Stimulated activated naive CD8-positive, alpha-beta T cell treated with anti-CD3 and anti-CD28 coated beads, Interleukin-15, amount 100 ng/mL, for 72 hours (primary cell): ENCODE results near the gene DYNC1LI1.
"Not testable (repeated sequence)": the region's sequence is repeated elsewhere in the genome, so short reads cannot be mapped to it uniquely, and the experiment has no call there.

Experiments used
- ATAC-seq: fragments of 150-1000 bp; cut with Tn5 transposase; 2 replicates; pipeline ENCODE4 v1.10.0; 2021; ENCODE audit warnings: mild to moderate bottlenecking, moderate library complexity
- DNase-seq, 2 donors: peaks; one replicate each; pipeline ENCODE4 v3.0.0; 2021 to 2022
- H3K27ac Mint-ChIP-seq, 2 donors: one replicate each; pipeline ENCODE4 v1.8.0; 2022; ENCODE audit warnings: mild to moderate bottlenecking in 2 of 2, mixed read lengths in 2 of 2, moderate library complexity in 2 of 2
- H3K27me3 Mint-ChIP-seq: one replicate; pipeline ENCODE4 v1.8.0; 2022; ENCODE audit warnings: mixed read lengths
- H3K4me1 Mint-ChIP-seq: one replicate; pipeline ENCODE4 v1.8.0; 2022; ENCODE audit warnings: mild to moderate bottlenecking, mixed read lengths
- H3K4me3 Mint-ChIP-seq, 2 donors: one replicate each; pipeline ENCODE4 v1.8.0; 2022; ENCODE audit warnings: mild to moderate bottlenecking in 2 of 2, mixed read lengths in 2 of 2, moderate library complexity in 1 of 2
- H3K9me3 Mint-ChIP-seq, 2 donors: one replicate each; pipeline ENCODE4 v1.8.0; 2022; ENCODE audit warnings: mixed read lengths in 2 of 2

Gene DYNC1LI1

GRCh38 chr3:32518921-32519320 is 51.7 kb downstream of the DYNC1LI1 start:
- peak overlapping the region in 1 of 2 donors; percentile 89 for H3K27ac Mint-ChIP-seq
- H3K27me3 Mint-ChIP-seq, H3K9me3 Mint-ChIP-seq, ATAC-seq, DNase-seq, H3K4me1 Mint-ChIP-seq, H3K4me3 Mint-ChIP-seq: not testable (repeated sequence)

GRCh38 chr3:32516751-32517150 is 53.9 kb downstream of the DYNC1LI1 start:
- H3K27ac Mint-ChIP-seq, DNase-seq, H3K4me1 Mint-ChIP-seq, H3K4me3 Mint-ChIP-seq, H3K9me3 Mint-ChIP-seq, ATAC-seq, H3K27me3 Mint-ChIP-seq: not testable (repeated sequence)

GRCh38 chr3:32511005-32511404 is 59.7 kb downstream of the DYNC1LI1 start:
- no peak overlapping the region for H3K27ac Mint-ChIP-seq
- H3K9me3 Mint-ChIP-seq = no peaks in the 10 kb centered on the region
- ATAC-seq = no peak
- no peak for DNase-seq
- peaks cover 4% of the 10 kb centered on the region for H3K4me1 Mint-ChIP-seq
- no peak overlapping the region for H3K4me3 Mint-ChIP-seq
- H3K27me3 Mint-ChIP-seq = no peaks in the 10 kb centered on the region

GRCh38 chr3:32510075-32510724 is 60.5 kb downstream of the DYNC1LI1 start:
- no peak overlapping the region for H3K4me3 Mint-ChIP-seq
- peak; percentile 55 to 63 for DNase-seq
- H3K4me1 Mint-ChIP-seq = peaks cover 4% of the 10 kb centered on the region
- peak; percentile 94 for ATAC-seq
- no peaks in the 10 kb centered on the region for H3K27me3 Mint-ChIP-seq
- H3K27ac Mint-ChIP-seq = no peak overlapping the region
- H3K9me3 Mint-ChIP-seq = no peaks in the 10 kb centered on the region

GRCh38 chr3:32508711-32509110 is 61.9 kb downstream of the DYNC1LI1 start:
- Mint-ChIP-seq H3K9me3 (no peaks in the 10 kb centered on the region), H3K4me3 (no peak overlapping the region), H3K4me1 (peaks cover 4% of the 10 kb centered on the region), H3K27ac (no peak overlapping the region), H3K27me3 (no peaks in the 10 kb centered on the region)
- no peak for ATAC-seq
- DNase-seq = no peak

- H3K4me1 Mint-ChIP-seq = peaks cover 11% of the 10 kb centered on the region
- ATAC-seq (no peak), DNase-seq (no peak)
- H3K9me3 Mint-ChIP-seq = no peaks in the 10 kb centered on the region
- H3K4me3 Mint-ChIP-seq = no peak overlapping the region
- no peaks in the 10 kb centered on the region for H3K27me3 Mint-ChIP-seq
- H3K27ac Mint-ChIP-seq = no peak overlapping the region
Observed at GRCh38 chr3:32506466-32506865, 64.2 kb downstream of the DYNC1LI1 start.

GRCh38 chr3:32502946-32503286 is 67.7 kb downstream of the DYNC1LI1 start:
- Mint-ChIP-seq H3K27me3 (no peaks in the 10 kb centered on the region), H3K27ac (peak overlapping the region; percentile 46 to 96), H3K4me3 (peak overlapping the region; percentile 97 to 98), H3K9me3 (no peaks in the 10 kb centered on the region), H3K4me1 (peaks cover 37% of the 10 kb centered on the region)
- no peak for DNase-seq
- peak; percentile 10 for ATAC-seq

GRCh38 chr3:32502118-32502945 is 68.3 kb downstream of the DYNC1LI1 start, which contains the start of gene CMTM6:
TSS of gene CMTM6 (minus strand) at chr3:32502852. CDS start at chr3:32502745, 107 bp downstream.
- Mint-ChIP-seq H3K9me3 (no peaks in the 10 kb centered on the region), H3K4me1 (peaks cover 37% of the 10 kb centered on the region), H3K27ac (peak within 1 kb of the TSS; percentile 95 to 96), H3K27me3 (no peaks in the 10 kb centered on the region), H3K4me3 (peak within 1 kb of the TSS; percentile 97 to 98)
- ATAC-seq (peak; percentile 88), DNase-seq (peak; percentile 69 to 78)

GRCh38 chr3:32501783-32502117 is 68.9 kb downstream of the DYNC1LI1 start:
- H3K9me3 Mint-ChIP-seq = no peaks in the 10 kb centered on the region

GRCh38 chr3:32500880-32501782 is 69.5 kb downstream of the DYNC1LI1 start:
- no peak overlapping the region for H3K27ac Mint-ChIP-seq
- DNase-seq (no peak), ATAC-seq (no peak)
- H3K9me3 Mint-ChIP-seq = no peaks in the 10 kb centered on the region
- peaks cover 44% of the 10 kb centered on the region for H3K4me1 Mint-ChIP-seq
- peak overlapping the region; percentile 97 to 98 for H3K4me3 Mint-ChIP-seq
- H3K27me3 Mint-ChIP-seq = no peaks in the 10 kb centered on the region

More at GRCh38 chr3:32501783-32502117, 68.9 kb downstream of the DYNC1LI1 start:
- peak overlapping the region; percentile 97 to 98 for H3K4me3 Mint-ChIP-seq
- no peaks in the 10 kb centered on the region for H3K27me3 Mint-ChIP-seq
- peaks cover 40% of the 10 kb centered on the region for H3K4me1 Mint-ChIP-seq
- ATAC-seq = no peak
- H3K27ac Mint-ChIP-seq = peak overlapping the region; percentile 95
- no peak for DNase-seq

GRCh38 chr3:32500231-32500630 is 70.4 kb downstream of the DYNC1LI1 start:
- H3K27ac Mint-ChIP-seq = no peak overlapping the region
- H3K4me3 Mint-ChIP-seq = peak overlapping the region in 1 of 2 donors; percentile 98
- H3K4me1 Mint-ChIP-seq = peaks cover 44% of the 10 kb centered on the region
- H3K9me3 Mint-ChIP-seq = no peaks in the 10 kb centered on the region
- ATAC-seq (no peak), DNase-seq (no peak)
- H3K27me3 Mint-ChIP-seq = no peaks in the 10 kb centered on the region

- H3K4me3 Mint-ChIP-seq = no peak overlapping the region
- ATAC-seq (no peak), DNase-seq (no peak)
- H3K27ac Mint-ChIP-seq = no peak overlapping the region
- no peaks in the 10 kb centered on the region for H3K9me3 Mint-ChIP-seq
- H3K27me3 Mint-ChIP-seq = no peaks in the 10 kb centered on the region
- H3K4me1 Mint-ChIP-seq = peaks cover 44% of the 10 kb centered on the region
Observed at GRCh38 chr3:32499585-32499984, 71.1 kb downstream of the DYNC1LI1 start.

- ATAC-seq (no peak), DNase-seq (no peak)
- Mint-ChIP-seq H3K27me3 (no peaks in the 10 kb centered on the region), H3K4me3 (no peak overlapping the region), H3K4me1 (peaks cover 44% of the 10 kb centered on the region), H3K9me3 (no peaks in the 10 kb centered on the region), H3K27ac (no peak overlapping the region)
Observed at GRCh38 chr3:32498992-32499391, 71.7 kb downstream of the DYNC1LI1 start.

- no peak overlapping the region for H3K4me3 Mint-ChIP-seq
- H3K27me3 Mint-ChIP-seq = no peaks in the 10 kb centered on the region
- H3K27ac Mint-ChIP-seq = no peak overlapping the region
- no peaks in the 10 kb centered on the region for H3K9me3 Mint-ChIP-seq
- ATAC-seq (no peak), DNase-seq (no peak)
- H3K4me1 Mint-ChIP-seq = peaks cover 43% of the 10 kb centered on the region
Observed at GRCh38 chr3:32498252-32498651, 72.4 kb downstream of the DYNC1LI1 start.

- DNase-seq (no peak), ATAC-seq (no peak)
- Mint-ChIP-seq H3K9me3 (no peaks in the 10 kb centered on the region), H3K27ac (no peak overlapping the region), H3K4me1 (peaks cover 29% of the 10 kb centered on the region), H3K27me3 (no peaks in the 10 kb centered on the region), H3K4me3 (no peak overlapping the region)
Observed at GRCh38 chr3:32495609-32496008, 75.0 kb downstream of the DYNC1LI1 start.
